ENCODE results near the gene NOTCH4. TPM values are rescaled to one million over a fixed set of nuclear protein-coding genes. Genes with fewer than 3 reads are reported as not detected.

Gene NOTCH4
- total RNA-seq, 1 donor from 2014 or later = 4.9 TPM

DNA sequence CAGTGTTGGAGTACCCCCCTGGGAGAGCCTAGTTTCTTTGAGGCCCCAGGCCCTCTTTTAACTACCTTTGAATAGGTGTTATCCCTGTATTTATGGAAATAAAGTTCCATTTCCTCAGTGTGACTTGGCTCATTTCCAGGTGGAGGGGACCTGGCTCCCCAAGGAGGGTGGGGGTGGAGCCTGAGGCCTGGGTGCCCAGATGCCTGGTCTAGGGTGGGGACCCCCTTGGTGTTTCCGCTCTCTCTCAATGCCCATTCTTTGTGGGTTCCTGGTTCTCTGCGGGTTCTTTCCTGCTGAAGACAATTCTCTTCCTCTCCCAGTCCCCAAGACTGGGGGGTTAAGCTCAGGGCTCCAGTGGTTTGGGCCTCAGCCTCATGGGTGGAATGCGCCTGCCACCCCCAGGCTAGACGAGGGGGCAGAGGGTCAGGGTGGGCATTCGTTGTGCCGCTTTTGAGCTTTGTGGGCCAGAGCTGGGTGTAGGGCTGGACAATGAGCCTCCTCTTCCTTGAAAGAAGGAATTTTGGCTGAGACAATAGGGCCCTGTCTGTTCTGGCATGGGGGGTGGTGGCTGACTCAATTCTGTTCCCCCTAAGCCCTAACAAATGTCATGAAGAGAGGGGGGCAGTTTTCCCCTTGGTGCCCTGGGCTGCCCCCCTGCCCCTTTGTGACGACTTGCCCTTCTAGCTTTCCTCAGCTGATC, 60.2 kb downstream of the NOTCH4 start:
- Mint-ChIP-seq H3K4me1 (ENCODE audit: low read depth, unreplicated experiment) (peaks cover 10% of the 10 kb centered on the region), H3K27me3 (ENCODE audit: unreplicated experiment) (peaks cover 18% of the 10 kb centered on the region), H3K4me3 (ENCODE audit: unreplicated experiment) (peak overlapping the region; percentile 43), H3K27ac (ENCODE audit: unreplicated experiment) (no peak overlapping the region), H3K9me3 (ENCODE audit: unreplicated experiment) (peaks cover 21% of the 10 kb centered on the region), H3K36me3 (ENCODE audit: unreplicated experiment) (no peaks in the 10 kb centered on the region)
- DNase-seq = no peak
- TF ChIP-seq, protein P1, sequence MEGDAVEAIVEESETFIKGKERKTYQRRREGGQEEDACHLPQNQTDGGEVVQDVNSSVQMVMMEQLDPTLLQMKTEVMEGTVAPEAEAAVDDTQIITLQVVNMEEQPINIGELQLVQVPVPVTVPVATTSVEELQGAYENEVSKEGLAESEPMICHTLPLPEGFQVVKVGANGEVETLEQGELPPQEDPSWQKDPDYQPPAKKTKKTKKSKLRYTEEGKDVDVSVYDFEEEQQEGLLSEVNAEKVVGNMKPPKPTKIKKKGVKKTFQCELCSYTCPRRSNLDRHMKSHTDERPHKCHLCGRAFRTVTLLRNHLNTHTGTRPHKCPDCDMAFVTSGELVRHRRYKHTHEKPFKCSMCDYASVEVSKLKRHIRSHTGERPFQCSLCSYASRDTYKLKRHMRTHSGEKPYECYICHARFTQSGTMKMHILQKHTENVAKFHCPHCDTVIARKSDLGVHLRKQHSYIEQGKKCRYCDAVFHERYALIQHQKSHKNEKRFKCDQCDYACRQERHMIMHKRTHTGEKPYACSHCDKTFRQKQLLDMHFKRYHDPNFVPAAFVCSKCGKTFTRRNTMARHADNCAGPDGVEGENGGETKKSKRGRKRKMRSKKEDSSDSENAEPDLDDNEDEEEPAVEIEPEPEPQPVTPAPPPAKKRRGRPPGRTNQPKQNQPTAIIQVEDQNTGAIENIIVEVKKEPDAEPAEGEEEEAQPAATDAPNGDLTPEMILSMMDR (IDR thresholded peaks at IDR 0.05; ENCODE audit: partially characterized antibody, unreplicated experiment) = no peak

DNA sequence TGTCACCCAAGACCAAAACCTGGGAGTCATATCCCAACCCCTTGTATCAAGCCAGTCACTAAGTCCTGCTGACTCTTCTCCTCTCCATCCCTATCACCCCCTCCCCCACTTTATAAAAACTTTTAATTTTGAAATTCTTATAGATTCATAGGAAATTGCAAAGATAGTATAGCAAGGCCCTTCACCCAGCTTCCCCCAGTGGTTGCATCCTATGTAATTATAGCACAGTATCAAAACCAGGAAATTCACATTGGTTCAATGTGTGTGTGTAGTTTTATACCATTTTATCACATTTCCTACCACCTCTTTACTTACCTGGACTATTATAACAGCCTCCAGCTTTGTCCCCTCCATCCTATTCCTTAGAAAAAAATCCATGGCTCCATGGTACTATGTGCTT, 65.8 kb downstream of the NOTCH4 start:
- TF ChIP-seq, protein P1 (IDR thresholded peaks at IDR 0.05; ENCODE audit: partially characterized antibody, unreplicated experiment) = no peak
- Mint-ChIP-seq H3K4me1 (ENCODE audit: low read depth, unreplicated experiment) (peaks cover 7% of the 10 kb centered on the region), H3K36me3 (ENCODE audit: unreplicated experiment) (no peaks in the 10 kb centered on the region), H3K27me3 (ENCODE audit: unreplicated experiment) (peaks cover 9% of the 10 kb centered on the region), H3K9me3 (ENCODE audit: unreplicated experiment) (peaks cover 8% of the 10 kb centered on the region), H3K27ac (ENCODE audit: unreplicated experiment) (no peak overlapping the region), H3K4me3 (ENCODE audit: unreplicated experiment) (no peak overlapping the region)
- DNase-seq = no peak

DNA sequence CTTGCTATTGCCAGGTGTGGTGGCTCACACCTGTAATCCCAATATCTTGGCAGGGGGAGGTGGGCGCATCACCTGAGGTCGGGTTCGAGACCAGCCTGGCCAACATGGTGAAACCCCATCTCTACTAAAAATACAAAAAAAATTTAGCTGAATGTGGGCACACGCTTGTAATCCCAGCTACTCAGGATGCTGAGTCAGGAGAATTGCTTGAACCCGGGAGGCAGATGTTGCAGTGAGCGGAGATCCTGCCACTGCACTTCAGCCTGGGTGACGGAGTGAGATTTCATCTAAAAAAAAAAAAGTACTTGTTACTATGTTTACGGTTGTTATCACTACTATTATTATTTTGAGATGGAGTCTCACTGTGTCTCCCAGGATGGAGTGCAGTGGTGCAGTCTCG, 67.0 kb downstream of the NOTCH4 start:
- no peak for DNase-seq
- H3K4me1 Mint-ChIP-seq (ENCODE audit: low read depth, unreplicated experiment) = peaks cover 18% of the 10 kb centered on the region
- TF ChIP-seq, protein P1 (IDR thresholded peaks at IDR 0.05; ENCODE audit: partially characterized antibody, unreplicated experiment) = no peak
- H3K9me3 Mint-ChIP-seq (ENCODE audit: unreplicated experiment) = peaks cover 4% of the 10 kb centered on the region
- no peaks in the 10 kb centered on the region for H3K36me3 Mint-ChIP-seq (ENCODE audit: unreplicated experiment)
- peaks cover 2% of the 10 kb centered on the region for H3K27me3 Mint-ChIP-seq (ENCODE audit: unreplicated experiment)
- H3K27ac Mint-ChIP-seq (ENCODE audit: unreplicated experiment) = no peak overlapping the region
- H3K4me3 Mint-ChIP-seq (ENCODE audit: unreplicated experiment) = no peak overlapping the region

DNA sequence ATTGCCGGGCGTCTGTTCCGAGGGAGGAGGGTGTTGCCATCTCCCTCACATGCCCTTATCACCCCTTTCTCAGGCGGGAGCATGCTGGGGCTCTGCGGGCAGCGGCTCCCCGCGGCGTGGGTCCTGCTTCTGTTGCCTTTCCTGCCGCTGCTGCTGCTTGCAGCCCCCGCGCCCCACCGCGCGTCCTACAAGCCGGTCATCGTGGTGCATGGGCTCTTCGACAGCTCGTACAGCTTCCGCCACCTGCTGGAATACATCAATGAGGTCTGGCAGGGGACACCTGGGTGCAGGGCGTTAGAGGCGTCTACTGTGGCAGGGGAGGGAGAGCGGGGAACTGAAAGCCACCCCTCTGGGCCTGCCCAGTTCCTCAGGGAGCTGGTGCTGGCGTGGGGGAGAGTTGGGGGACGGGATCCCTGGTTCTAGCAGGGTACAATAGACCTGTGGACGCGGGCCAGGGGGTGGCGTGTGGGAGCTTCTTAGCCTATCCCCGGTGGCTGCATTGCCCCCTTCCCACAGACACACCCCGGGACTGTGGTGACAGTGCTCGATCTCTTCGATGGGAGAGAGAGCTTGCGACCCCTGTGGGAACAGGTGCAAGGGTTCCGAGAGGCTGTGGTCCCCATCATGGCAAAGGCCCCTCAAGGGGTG, 69.2 kb downstream of the NOTCH4 start:
- Mint-ChIP-seq H3K27me3 (ENCODE audit: unreplicated experiment) (peaks cover 14% of the 10 kb centered on the region), H3K36me3 (ENCODE audit: unreplicated experiment) (no peaks in the 10 kb centered on the region), H3K4me3 (ENCODE audit: unreplicated experiment) (peak overlapping the region; percentile 100), H3K4me1 (ENCODE audit: low read depth, unreplicated experiment) (peaks cover 29% of the 10 kb centered on the region), H3K27ac (ENCODE audit: unreplicated experiment) (peak overlapping the region; percentile 95), H3K9me3 (ENCODE audit: unreplicated experiment) (peaks cover 11% of the 10 kb centered on the region)
- TF ChIP-seq, protein P1 (IDR thresholded peaks at IDR 0.05; ENCODE audit: partially characterized antibody, unreplicated experiment) = peak; percentile 29
- peak; percentile 69 for DNase-seq
